ENCODE results near the gene PCMT1.

The PCMT1 gene

GRCh38 chr6:149856256-149856994 is 106.9 kb downstream of the PCMT1 start:
- DNase-seq: no peak

GRCh38 chr6:149857541-149857940 is 108.0 kb downstream of the PCMT1 start:
- DNase-seq: no peak

DNA sequence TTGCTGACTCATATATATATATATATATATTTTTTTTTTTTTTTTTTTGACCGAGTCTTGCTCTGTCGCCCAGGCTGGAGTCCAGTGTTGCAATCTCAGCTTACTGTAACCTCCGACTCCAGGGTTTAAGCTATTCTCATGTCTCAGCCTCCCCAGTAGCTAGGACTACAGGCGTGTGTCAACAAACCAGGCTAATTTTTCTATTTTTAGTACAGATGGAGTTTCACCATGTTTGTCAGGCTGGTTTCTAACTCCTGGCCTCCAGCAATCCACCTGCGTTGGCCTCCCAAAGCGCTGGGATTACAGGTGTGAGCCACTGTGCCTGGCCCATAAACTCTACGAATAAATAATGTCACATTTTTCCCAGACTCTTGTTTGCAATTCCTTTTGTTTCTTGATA is 109.8 kb downstream of the PCMT1 start:
- DNase-seq: no peak

GRCh38 chr6:149859938-149860337 is 110.4 kb downstream of the PCMT1 start:
- no peak for DNase-seq

GRCh38 chr6:149860513-149860833 is 110.9 kb downstream of the PCMT1 start:
- DNase-seq: no peak

Measured in stimulated activated naive CD4-positive, alpha-beta T cell (primary cell).